ENCODE measurements around the gene FOXP4. TPM values are rescaled to one million over a fixed set of nuclear protein-coding genes. Genes with fewer than 3 reads are reported as not detected.

FOXP4 gene
- total RNA-seq, 1 donor from 2014 or later: 26.9 TPM

DNA sequence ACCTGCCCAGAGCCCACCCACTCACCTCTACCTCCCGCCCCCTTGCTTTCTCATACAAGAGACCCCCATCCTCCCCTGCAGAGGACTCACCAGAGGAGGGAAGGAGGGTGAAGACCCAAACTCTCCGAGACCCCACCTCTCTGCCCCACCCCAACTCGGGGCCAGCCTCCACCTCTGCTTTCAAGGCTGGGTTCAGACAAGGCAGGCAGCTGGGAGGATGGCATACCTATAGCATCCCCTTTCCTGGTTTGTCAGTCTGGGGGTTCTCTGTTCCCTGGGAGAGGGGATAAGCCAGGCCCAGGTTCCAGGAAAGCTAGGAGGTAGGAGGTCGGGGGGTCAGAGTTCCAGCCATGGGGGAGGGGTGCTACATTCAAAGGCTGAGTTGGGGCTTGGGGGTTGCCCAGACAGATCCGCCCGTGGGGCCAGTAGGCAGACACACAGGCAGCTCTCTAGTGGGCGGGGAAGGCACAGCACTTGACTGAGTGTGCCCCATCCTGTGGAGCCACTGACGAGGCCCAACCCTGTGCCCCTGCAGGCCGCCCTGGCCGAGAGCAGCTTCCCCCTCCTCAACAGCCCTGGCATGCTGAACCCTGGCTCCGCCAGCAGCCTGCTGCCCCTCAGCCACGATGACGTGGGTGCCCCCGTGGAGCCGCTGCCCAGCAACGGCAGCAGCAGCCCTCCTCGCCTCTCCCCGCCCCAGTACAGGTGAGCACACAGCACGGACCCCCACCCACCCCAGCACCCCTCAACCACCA lies 51.2 kb downstream of the FOXP4 start:
- H3K4me3 Mint-ChIP-seq (ENCODE audit: unreplicated experiment): no peak overlapping the region

GRCh38 chr6:41598670-41599014 lies 52.5 kb downstream of the FOXP4 start:
- Mint-ChIP-seq H3K27me3 (ENCODE audit: unreplicated experiment) (no peaks in the 10 kb centered on the region), H3K27ac (ENCODE audit: unreplicated experiment) (no peak overlapping the region), H3K4me3 (ENCODE audit: unreplicated experiment) (no peak overlapping the region), H3K4me1 (ENCODE audit: unreplicated experiment) (peaks cover 5% of the 10 kb centered on the region), H3K9me3 (ENCODE audit: unreplicated experiment) (no peaks in the 10 kb centered on the region), H3K36me3 (ENCODE audit: unreplicated experiment) (peaks cover 10% of the 10 kb centered on the region)
- DNase-seq (ENCODE audit: extremely low spot score, unreplicated experiment): no peak
- no peak for TF ChIP-seq CTCF (IDR thresholded peaks at IDR 0.05)

More for the DNA sequence above, 51.2 kb downstream of the FOXP4 start:
- H3K4me1 Mint-ChIP-seq (ENCODE audit: unreplicated experiment): no peaks in the 10 kb centered on the region
- H3K27me3 Mint-ChIP-seq (ENCODE audit: unreplicated experiment): no peaks in the 10 kb centered on the region
- no peak for TF ChIP-seq CTCF (IDR thresholded peaks at IDR 0.05)
- no peak overlapping the region for H3K27ac Mint-ChIP-seq (ENCODE audit: unreplicated experiment)
- H3K9me3 Mint-ChIP-seq (ENCODE audit: unreplicated experiment): no peaks in the 10 kb centered on the region
- DNase-seq (ENCODE audit: extremely low spot score, unreplicated experiment): no peak
- peaks cover 16% of the 10 kb centered on the region for H3K36me3 Mint-ChIP-seq (ENCODE audit: unreplicated experiment)

- H3K36me3 Mint-ChIP-seq (ENCODE audit: unreplicated experiment): peaks cover 10% of the 10 kb centered on the region
- H3K4me1 Mint-ChIP-seq (ENCODE audit: unreplicated experiment): peaks cover 5% of the 10 kb centered on the region
- H3K27me3 Mint-ChIP-seq (ENCODE audit: unreplicated experiment): no peaks in the 10 kb centered on the region
- no peak overlapping the region for H3K27ac Mint-ChIP-seq (ENCODE audit: unreplicated experiment)
- no peak for DNase-seq (ENCODE audit: extremely low spot score, unreplicated experiment)
- no peaks in the 10 kb centered on the region for H3K9me3 Mint-ChIP-seq (ENCODE audit: unreplicated experiment)
- no peak for TF ChIP-seq CTCF (IDR thresholded peaks at IDR 0.05)
- H3K4me3 Mint-ChIP-seq (ENCODE audit: unreplicated experiment): no peak overlapping the region
Measured at GRCh38 chr6:41599015-41599851, 53.1 kb downstream of the FOXP4 start.

DNA sequence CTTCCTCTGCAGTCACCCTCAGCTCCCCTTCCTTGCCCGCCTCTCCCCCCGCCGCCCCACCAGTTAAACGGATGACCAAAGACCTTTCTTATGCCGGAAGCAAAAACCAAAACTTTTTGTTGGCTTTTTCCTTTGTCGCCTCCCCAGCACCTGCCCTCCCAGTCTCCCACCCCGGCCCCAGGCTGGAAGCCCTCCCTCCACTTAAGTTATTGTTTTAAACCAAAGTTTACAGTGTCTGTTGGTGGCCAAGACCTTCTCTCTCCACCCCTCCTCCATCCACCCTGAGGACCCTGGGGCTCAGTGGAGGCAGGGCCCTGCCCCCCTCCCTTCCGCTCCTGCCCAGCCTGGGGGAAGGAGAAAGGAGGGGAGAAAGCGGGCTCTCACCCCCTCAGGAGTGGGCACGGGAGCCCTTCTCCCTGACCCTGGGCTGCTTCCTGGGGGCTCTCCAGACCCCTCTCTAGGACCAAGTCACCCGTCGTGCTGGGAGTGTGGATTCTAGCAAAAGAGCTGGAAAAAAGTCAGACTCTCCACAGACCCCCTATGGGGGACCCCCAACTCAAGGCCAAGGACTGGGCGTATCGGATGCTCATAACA lies 53.8 kb downstream of the FOXP4 start:
- no peak for TF ChIP-seq CTCF (IDR thresholded peaks at IDR 0.05)
- H3K9me3 Mint-ChIP-seq (ENCODE audit: unreplicated experiment): no peaks in the 10 kb centered on the region
- no peak overlapping the region for H3K4me3 Mint-ChIP-seq (ENCODE audit: unreplicated experiment)
- H3K27me3 Mint-ChIP-seq (ENCODE audit: unreplicated experiment): no peaks in the 10 kb centered on the region
- H3K36me3 Mint-ChIP-seq (ENCODE audit: unreplicated experiment): peaks cover 7% of the 10 kb centered on the region
- no peak for DNase-seq (ENCODE audit: extremely low spot score, unreplicated experiment)
- H3K27ac Mint-ChIP-seq (ENCODE audit: unreplicated experiment): no peak overlapping the region
- H3K4me1 Mint-ChIP-seq (ENCODE audit: unreplicated experiment): peaks cover 5% of the 10 kb centered on the region

Data from osteocyte (in vitro differentiated cells).